Mucosa of descending colon (tissue), 3 donors: Measurements from ENCODE around the gene CPA4. TPM values are rescaled to one million over a fixed set of nuclear protein-coding genes. Genes with fewer than 3 reads are reported as not detected.

ENCODE experiments used
- ATAC-seq: fragments of 200-7000 bp; cut with Tn5 transposase; one replicate; pipeline ENCODE4 v1.9.1; 2020; ENCODE audit warnings: mild to moderate bottlenecking, moderate library complexity
- DNase-seq, 3 donors: peaks; one replicate each; pipeline ENCODE4 v3.0.0-alpha.2; 2020
- H3K36me3 ChIP-seq: fragments of 200-600 bp; one replicate; pipeline ENCODE4 v1.8.0; 2021; ENCODE audit warnings: low read depth, mild to moderate bottlenecking
- H3K4me1 ChIP-seq: fragments of 200-600 bp; one replicate; pipeline ENCODE4 v1.8.0; 2021; ENCODE audit warnings: low read depth, mild to moderate bottlenecking
- H3K4me3 ChIP-seq: fragments of 200-600 bp; one replicate; pipeline ENCODE4 v1.8.0; 2021; ENCODE audit warnings: mild to moderate bottlenecking
- H3K9me3 ChIP-seq: fragments of 200-600 bp; one replicate; pipeline ENCODE4 v1.8.0; 2021; ENCODE audit warnings: mild to moderate bottlenecking
- intact Hi-C, 2 donors: fragments of 100-400 bp; cut with DNase I in 1 of 2; cut with micrococcal nuclease in 1 of 2; formaldehyde crosslinking; loops; one replicate each; pipeline versions ENCODE4 v1.11.0 to v1.11.1; 2022; cut with DNase I, micrococcal nuclease
- total RNA-seq, 3 donors: library from RNA; stranded (reverse); fragmentation: NEBNext Ultra II Directional in 2 of 3; extraction: Animal tissue kit (Norgen Biotek cat#: 25700) in 2 of 3; gene quantifications; one replicate each; pipeline versions ENCODE4 v1.2.1 to v1.2.4, GENCODE V29; 2021 to 2023
- TF ChIP-seq, protein P1 (sequence below): fragments of 200-600 bp; IDR thresholded peaks from one replicate; pipeline ENCODE4 v1.8.0; 2022; ENCODE audit warnings: antibody characterized with exemption, mild to moderate bottlenecking
- donor health status: DM: no; HTN: no; CAD: no; lungs with moderate emphysema.
- donor health status: DM: no; HTN: no; CAD: no.
- donor health status: DM: no; HTN: yes; CAD: no.

Gene CPA4
- total RNA-seq, 3 donors from 2014 or later = not detected

DNA sequence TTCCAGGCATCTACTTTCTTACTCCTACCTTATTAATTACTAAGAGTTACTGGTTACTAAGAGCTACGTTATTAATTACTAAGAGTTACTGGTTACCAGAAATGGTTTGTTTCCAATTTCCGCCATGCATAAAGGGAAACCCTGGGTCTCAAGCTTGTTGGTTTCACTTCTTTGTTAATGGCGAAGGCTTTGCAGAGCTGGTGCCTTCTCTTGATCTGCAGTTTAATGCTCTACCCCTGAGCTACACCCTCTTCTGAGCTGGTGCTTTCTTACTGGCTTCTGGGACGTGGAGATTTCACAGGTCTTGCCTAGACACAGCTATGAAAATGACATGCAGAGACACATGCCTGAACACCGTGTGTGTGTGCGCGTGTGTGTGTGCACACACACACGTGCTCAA lies 560 bp downstream of the CPA4 start:
- DNase-seq = no peak
- H3K9me3 ChIP-seq = no peaks in the 10 kb centered on the region
- H3K4me3 ChIP-seq = no peak overlapping the region
- no peaks in the 10 kb centered on the region for H3K4me1 ChIP-seq
- intact Hi-C loops = no loop called here
- no peaks in the 10 kb centered on the region for H3K36me3 ChIP-seq
- ATAC-seq = no peak
- TF ChIP-seq, protein P1, sequence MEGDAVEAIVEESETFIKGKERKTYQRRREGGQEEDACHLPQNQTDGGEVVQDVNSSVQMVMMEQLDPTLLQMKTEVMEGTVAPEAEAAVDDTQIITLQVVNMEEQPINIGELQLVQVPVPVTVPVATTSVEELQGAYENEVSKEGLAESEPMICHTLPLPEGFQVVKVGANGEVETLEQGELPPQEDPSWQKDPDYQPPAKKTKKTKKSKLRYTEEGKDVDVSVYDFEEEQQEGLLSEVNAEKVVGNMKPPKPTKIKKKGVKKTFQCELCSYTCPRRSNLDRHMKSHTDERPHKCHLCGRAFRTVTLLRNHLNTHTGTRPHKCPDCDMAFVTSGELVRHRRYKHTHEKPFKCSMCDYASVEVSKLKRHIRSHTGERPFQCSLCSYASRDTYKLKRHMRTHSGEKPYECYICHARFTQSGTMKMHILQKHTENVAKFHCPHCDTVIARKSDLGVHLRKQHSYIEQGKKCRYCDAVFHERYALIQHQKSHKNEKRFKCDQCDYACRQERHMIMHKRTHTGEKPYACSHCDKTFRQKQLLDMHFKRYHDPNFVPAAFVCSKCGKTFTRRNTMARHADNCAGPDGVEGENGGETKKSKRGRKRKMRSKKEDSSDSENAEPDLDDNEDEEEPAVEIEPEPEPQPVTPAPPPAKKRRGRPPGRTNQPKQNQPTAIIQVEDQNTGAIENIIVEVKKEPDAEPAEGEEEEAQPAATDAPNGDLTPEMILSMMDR = no peak

DNA sequence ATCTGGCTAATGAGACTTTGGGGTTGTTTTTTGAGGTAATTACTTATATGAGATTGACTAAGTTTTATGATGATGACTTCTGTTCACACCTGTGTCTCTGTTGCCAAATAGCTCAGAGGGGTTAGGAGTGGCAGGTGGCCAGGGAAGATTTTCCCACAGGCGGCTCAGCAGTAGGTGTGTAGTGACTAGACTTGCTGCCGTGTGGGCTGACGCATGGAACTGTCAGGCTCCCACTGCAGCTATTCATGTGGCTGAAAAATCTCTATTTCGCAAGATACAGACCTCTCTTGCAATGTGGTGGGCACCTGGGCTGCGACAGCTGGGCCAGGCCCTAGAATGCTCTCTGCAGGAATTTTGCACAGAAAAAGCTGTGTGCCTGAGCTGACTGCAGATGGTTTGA lies 1.4 kb downstream of the CPA4 start:
- ATAC-seq = no peak

GRCh38 chr7:130296221-130296951 lies 3.4 kb downstream of the CPA4 start:
- H3K9me3 ChIP-seq = no peaks in the 10 kb centered on the region
- H3K4me3 ChIP-seq = no peak overlapping the region
- H3K4me1 ChIP-seq = no peaks in the 10 kb centered on the region
- ATAC-seq (no peak), DNase-seq (no peak)
- intact Hi-C loops = no loop called here
- TF ChIP-seq, protein P1 = no peak
- H3K36me3 ChIP-seq = no peaks in the 10 kb centered on the region

More for the DNA sequence above, 1.4 kb downstream of the CPA4 start:
- no peak for DNase-seq
- intact Hi-C loops = no loop called here
- Histone ChIP-seq H3K4me1 (no peaks in the 10 kb centered on the region), H3K9me3 (no peaks in the 10 kb centered on the region), H3K36me3 (no peaks in the 10 kb centered on the region), H3K4me3 (no peak overlapping the region)
- TF ChIP-seq, protein P1 = no peak

GRCh38 chr7:130297628-130298543 lies 4.9 kb downstream of the CPA4 start:
- H3K4me1 ChIP-seq = no peaks in the 10 kb centered on the region
- DNase-seq = no peak
- H3K4me3 ChIP-seq = no peak overlapping the region
- no peaks in the 10 kb centered on the region for H3K36me3 ChIP-seq
- no peaks in the 10 kb centered on the region for H3K9me3 ChIP-seq
- no peak for ATAC-seq
- TF ChIP-seq, protein P1 = no peak
- intact Hi-C loops = no loop called here

DNA sequence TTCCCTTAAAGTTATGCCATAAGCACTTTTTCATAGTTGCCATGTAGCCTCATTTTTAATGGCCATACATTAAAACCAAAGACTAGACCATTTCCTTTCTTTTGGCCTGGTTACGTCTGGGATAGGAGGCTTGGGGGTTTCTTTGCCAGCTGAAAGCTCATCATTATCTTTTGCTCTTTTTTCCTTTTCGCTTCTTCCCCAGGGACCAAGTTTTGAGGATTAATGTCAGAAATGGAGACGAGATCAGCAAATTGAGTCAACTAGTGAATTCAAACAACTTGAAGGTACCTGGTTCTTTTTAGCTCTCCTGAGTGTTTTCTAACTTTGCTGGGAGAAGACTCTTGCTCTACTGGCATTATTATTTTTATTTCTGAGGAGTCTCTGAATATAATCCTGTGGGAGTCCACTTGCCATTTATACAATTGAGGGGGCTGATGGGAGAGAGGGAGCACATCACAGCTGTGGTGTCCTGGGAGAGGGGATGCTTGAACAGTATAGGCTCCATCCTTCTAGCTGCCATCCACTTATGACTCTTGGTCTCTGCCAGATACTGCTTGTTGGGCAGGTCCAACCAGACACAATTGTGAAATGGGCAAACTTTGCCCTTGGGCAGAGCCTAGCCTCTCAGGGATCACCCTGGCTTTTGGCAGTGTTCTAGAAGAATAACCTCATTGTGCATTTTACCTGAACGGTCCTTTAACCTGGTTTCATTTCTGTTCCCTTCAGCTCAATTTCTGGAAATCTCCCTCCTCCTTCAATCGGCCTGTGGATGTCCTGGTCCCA lies 5.8 kb downstream of the CPA4 start:
- peak in 1 of 3 donors; percentile 9 for DNase-seq
- intact Hi-C loops = no loop called here
- Histone ChIP-seq H3K4me3 (no peak overlapping the region), H3K36me3 (no peaks in the 10 kb centered on the region), H3K9me3 (no peaks in the 10 kb centered on the region), H3K4me1 (no peaks in the 10 kb centered on the region)
- peak; percentile 60 for ATAC-seq
- TF ChIP-seq, protein P1 = no peak
